Spleen (tissue), 7 donors: Measurements from ENCODE around the gene TNFSF9.
"Not testable (repeated sequence)": the region's sequence is repeated elsewhere in the genome, so short reads cannot be mapped to it uniquely, and the experiment has no call there.

Experiments used
- CTCF ChIP-seq, 11 experiments: fragments of 200-600 bp in 7 of 11; fragments of 450-650 bp in 4 of 11; sonication (generic) in 4 of 11; IDR thresholded peaks in 8 of 11; conservative IDR thresholded peaks in 3 of 11; 1 replicate in 7 of 11; 2 replicates in 4 of 11; pipeline versions ENCODE4 v1.4.0 to v1.8.0; 2016 to 2021; ENCODE audit warnings: antibody characterized with exemption in 11 of 11, inconsistent platforms in 4 of 11, mild to moderate bottlenecking in 1 of 11
- POLR2A ChIP-seq, 3 donors: fragments of 450-650 bp; IDR thresholded peaks; one replicate each; pipeline ENCODE4 v1.5.1; 2017; ENCODE audit warnings: antibody characterized with exemption in 3 of 3, mild to moderate bottlenecking in 1 of 3
- donor health status: DM: no; HTN: no; CAD: no; lungs with moderate emphysema.
- donor health status: DM: no; HTN: no; CAD: no.
- donor health status: DM: no; HTN: no; CAD: no.

- TF ChIP-seq CTCF (IDR thresholded peaks at IDR 0.05 in 8 of 11, conservative IDR thresholded peaks at IDR 0.05 in 3 of 11); POLR2A (IDR thresholded peaks at IDR 0.05): not testable (repeated sequence)
Measured at GRCh38 chr19:6582515-6583484, 52.0 kb downstream of the TNFSF9 start.
